Measurements from ENCODE around the gene FXYD1. TPM values are rescaled to one million over a fixed set of nuclear protein-coding genes. Genes with fewer than 3 reads are reported as not detected.

FXYD1 gene
- total RNA-seq, 4 donors from 2014 or later: 18.1 to 214 (median 105) TPM

- H3K27ac ChIP-seq: no peak overlapping the region
- no peaks in the 10 kb centered on the region for H3K9me3 ChIP-seq
- H3K36me3 ChIP-seq: no peaks in the 10 kb centered on the region
- no peak for TF ChIP-seq CTCF (IDR thresholded peaks at IDR 0.05)
- TF ChIP-seq POLR2A (IDR thresholded peaks at IDR 0.05): no peak
- DNase-seq: no peak
- intact Hi-C loops (cut with DNase I; ENCODE audit: low total_unique reads): no loop called here
- H3K4me1 ChIP-seq: peaks cover 0 to 6% of the 10 kb centered on the region in 2 donors
- H3K27me3 ChIP-seq: no peaks in the 10 kb centered on the region
- no peak overlapping the region for H3K4me3 ChIP-seq
Observed at GRCh38 chr19:35143818-35144217, 5.2 kb downstream of the FXYD1 start.

- no peak overlapping the region for H3K4me3 ChIP-seq
- TF ChIP-seq CTCF (IDR thresholded peaks at IDR 0.05) (no peak), POLR2A (IDR thresholded peaks at IDR 0.05) (no peak)
- no peak overlapping the region for H3K27ac ChIP-seq
- no peak for DNase-seq
- H3K9me3 ChIP-seq: no peaks in the 10 kb centered on the region
- no peaks in the 10 kb centered on the region for H3K36me3 ChIP-seq
- peaks cover 0 to 6% of the 10 kb centered on the region in 2 donors for H3K4me1 ChIP-seq
- intact Hi-C loops (cut with DNase I; ENCODE audit: low total_unique reads): no loop called here
- H3K27me3 ChIP-seq: no peaks in the 10 kb centered on the region
Observed at GRCh38 chr19:35144259-35144599, 5.6 kb downstream of the FXYD1 start.

GRCh38 chr19:35144600-35145436, 6.2 kb downstream of the FXYD1 start:
- Histone ChIP-seq H3K4me3 (no peak overlapping the region), H3K4me1 (peaks cover 0 to 6% of the 10 kb centered on the region in 2 donors), H3K9me3 (no peaks in the 10 kb centered on the region), H3K27ac (no peak overlapping the region), H3K27me3 (no peaks in the 10 kb centered on the region), H3K36me3 (no peaks in the 10 kb centered on the region)
- TF ChIP-seq POLR2A (IDR thresholded peaks at IDR 0.05): no peak
- TF ChIP-seq CTCF (IDR thresholded peaks at IDR 0.05): no peak
- intact Hi-C loops (cut with DNase I; ENCODE audit: low total_unique reads): no loop called here
- DNase-seq: no peak

GRCh38 chr19:35146746-35147459, 8.3 kb downstream of the FXYD1 start:
- intact Hi-C loops (cut with DNase I; ENCODE audit: low total_unique reads): no loop called here
- DNase-seq: no peak
- H3K36me3 ChIP-seq: no peaks in the 10 kb centered on the region
- H3K27ac ChIP-seq: no peak overlapping the region
- TF ChIP-seq CTCF (IDR thresholded peaks at IDR 0.05): no peak
- no peak for TF ChIP-seq POLR2A (IDR thresholded peaks at IDR 0.05)
- H3K9me3 ChIP-seq: no peaks in the 10 kb centered on the region
- no peak overlapping the region for H3K4me3 ChIP-seq
- H3K4me1 ChIP-seq: peaks cover 0 to 6% of the 10 kb centered on the region in 2 donors
- no peaks in the 10 kb centered on the region for H3K27me3 ChIP-seq

GRCh38 chr19:35149463-35149862, 10.8 kb downstream of the FXYD1 start:
- peaks cover 0 to 6% of the 10 kb centered on the region in 2 donors for H3K4me1 ChIP-seq
- intact Hi-C loops (cut with DNase I; ENCODE audit: low total_unique reads): no loop called here
- H3K27me3 ChIP-seq: no peaks in the 10 kb centered on the region
- H3K4me3 ChIP-seq: no peak overlapping the region
- no peak for TF ChIP-seq POLR2A (IDR thresholded peaks at IDR 0.05)
- no peak for TF ChIP-seq CTCF (IDR thresholded peaks at IDR 0.05)
- H3K27ac ChIP-seq: no peak overlapping the region
- no peaks in the 10 kb centered on the region for H3K9me3 ChIP-seq
- no peak for DNase-seq
- no peaks in the 10 kb centered on the region for H3K36me3 ChIP-seq

Data from uterus (tissue), 4 donors.